HG02938 (cell line): ENCODE measurements around the gene THTPA.
"Not testable (repeated sequence)": the region's sequence is repeated elsewhere in the genome, so short reads cannot be mapped to it uniquely, and the experiment has no call there.

ENCODE experiments used
- ATAC-seq: cut with Tn5 transposase; IDR thresholded peaks from one replicate; pipeline ENCODE4 v1.9.1; 2021; ENCODE audit warnings: mild to moderate bottlenecking, moderate library complexity; ENCODE audit not compliant: unreplicated experiment

THTPA gene

GRCh38 chr14:23609001-23609400 lies 52.9 kb downstream of the THTPA start:
- no peak for ATAC-seq

GRCh38 chr14:23609411-23610089 lies 53.5 kb downstream of the THTPA start:
- not testable (repeated sequence) for ATAC-seq
